Fibroblast of the aortic adventitia (primary cell): Measurements from ENCODE around the gene ALPK1. TPM values are rescaled to one million over a fixed set of nuclear protein-coding genes. Genes with fewer than 3 reads are reported as not detected.

Experiments
- DNase-seq: peaks from one replicate; pipeline ENCODE4 v3.0.0-alpha.2; 2010; ENCODE audit warnings: low read depth
- H3K4me3 ChIP-seq: 2 replicates; pipeline ENCODE4 v1.5.1; 2011; ENCODE audit warnings: low read depth, mild to moderate bottlenecking, control low read depth, low read length, moderate library complexity
- total RNA-seq: library from RNA; depleted of rRNA; stranded (reverse); fragments of >200 nt; gene quantifications from 2 replicates; pipeline ENCODE4 v1.2.3, GENCODE V29; 2012; ENCODE audit warnings: low replicate concordance
- TF ChIP-seq, protein P1 (sequence below): IDR thresholded peaks from 2 replicates; pipeline ENCODE4 v1.5.1; 2011; ENCODE audit warnings: mild to moderate bottlenecking, low read length, control low read depth, inconsistent platforms; ENCODE audit not compliant: insufficient read depth

Gene ALPK1
- total RNA-seq, 1 donor = 34.1 TPM

DNA sequence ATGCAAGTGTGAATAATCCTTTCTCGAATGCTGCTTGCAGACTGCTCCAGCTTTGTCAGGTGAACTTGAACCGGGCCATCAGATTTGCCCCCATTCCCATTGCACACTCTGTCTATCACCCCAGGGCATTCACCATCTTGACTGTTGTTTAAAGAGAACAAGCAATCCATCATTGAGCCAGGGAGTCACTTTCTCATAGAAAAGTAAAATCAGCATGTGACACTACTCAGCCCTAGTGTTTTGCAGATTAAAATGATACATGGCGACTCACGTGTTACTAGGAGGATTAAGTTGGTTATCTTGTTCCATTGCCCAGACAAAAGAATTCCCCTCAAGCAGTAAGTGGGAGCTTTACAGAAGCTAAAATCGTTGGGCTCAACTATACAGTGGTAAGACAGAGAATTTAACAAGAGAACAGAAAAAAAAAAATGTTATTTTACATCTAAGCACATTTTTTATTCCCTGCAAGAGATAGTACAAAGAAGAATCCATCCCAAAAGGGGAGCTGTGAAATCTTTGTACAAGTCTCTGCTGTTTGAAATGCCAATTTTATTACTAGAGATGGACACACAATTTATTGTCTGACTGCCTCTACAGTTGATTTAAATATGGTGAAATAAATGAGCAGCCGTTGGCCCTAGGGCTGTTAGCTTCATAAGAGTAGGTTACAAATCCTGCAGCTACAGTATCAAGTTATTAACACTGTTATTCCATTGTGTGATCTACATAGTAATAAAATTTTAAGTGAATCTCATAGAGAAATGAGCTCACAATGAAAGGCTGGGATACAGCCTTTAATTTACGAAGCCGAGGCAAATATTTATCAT lies 151.3 kb downstream of the ALPK1 start:
- peak; percentile 36 for DNase-seq
- H3K4me3 ChIP-seq = no peak overlapping the region
- TF ChIP-seq, protein P1, sequence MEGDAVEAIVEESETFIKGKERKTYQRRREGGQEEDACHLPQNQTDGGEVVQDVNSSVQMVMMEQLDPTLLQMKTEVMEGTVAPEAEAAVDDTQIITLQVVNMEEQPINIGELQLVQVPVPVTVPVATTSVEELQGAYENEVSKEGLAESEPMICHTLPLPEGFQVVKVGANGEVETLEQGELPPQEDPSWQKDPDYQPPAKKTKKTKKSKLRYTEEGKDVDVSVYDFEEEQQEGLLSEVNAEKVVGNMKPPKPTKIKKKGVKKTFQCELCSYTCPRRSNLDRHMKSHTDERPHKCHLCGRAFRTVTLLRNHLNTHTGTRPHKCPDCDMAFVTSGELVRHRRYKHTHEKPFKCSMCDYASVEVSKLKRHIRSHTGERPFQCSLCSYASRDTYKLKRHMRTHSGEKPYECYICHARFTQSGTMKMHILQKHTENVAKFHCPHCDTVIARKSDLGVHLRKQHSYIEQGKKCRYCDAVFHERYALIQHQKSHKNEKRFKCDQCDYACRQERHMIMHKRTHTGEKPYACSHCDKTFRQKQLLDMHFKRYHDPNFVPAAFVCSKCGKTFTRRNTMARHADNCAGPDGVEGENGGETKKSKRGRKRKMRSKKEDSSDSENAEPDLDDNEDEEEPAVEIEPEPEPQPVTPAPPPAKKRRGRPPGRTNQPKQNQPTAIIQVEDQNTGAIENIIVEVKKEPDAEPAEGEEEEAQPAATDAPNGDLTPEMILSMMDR = no peak

DNA sequence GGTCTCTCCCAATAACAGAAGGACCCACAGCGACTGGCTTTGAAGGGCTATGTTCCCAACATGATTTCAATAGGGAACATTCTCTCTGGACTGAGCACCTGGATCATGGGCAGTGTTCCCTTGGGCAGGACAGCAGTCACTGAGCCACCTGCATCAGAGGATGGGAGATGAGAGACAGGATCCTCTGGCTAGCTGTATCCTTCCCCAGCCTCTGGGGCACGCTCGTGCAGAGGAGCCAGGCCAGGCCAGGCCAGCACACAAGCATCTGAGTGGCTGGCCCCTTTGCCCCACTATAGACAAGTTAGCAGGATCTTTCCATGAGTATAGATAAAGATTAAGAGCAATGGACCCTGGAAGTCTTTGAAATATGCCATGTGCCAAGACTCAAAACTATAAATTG lies 152.5 kb downstream of the ALPK1 start:
- no peak for DNase-seq
- TF ChIP-seq, protein P1 = no peak
- no peak overlapping the region for H3K4me3 ChIP-seq

DNA sequence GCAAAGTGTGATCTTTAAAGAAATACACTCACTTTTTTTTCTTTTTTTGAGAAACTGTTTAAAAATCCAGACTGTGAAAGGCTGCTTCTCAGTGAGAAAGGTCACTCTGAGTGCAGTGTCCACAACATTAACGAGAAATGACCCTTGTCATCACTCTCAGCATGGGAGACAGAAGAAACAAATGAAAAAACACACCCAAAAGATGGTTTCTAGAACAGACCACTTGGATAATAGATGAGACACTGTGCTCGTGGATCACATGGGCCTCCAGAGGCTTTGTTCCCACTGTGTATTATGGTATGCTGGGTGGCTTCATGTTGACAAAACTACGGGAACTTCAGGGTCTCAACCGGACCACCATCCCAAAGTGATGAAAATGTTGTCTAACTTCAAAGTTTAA lies 153.9 kb downstream of the ALPK1 start:
- H3K4me3 ChIP-seq = no peak overlapping the region
- DNase-seq = no peak
- TF ChIP-seq, protein P1 = no peak

- DNase-seq = no peak
- H3K4me3 ChIP-seq = no peak overlapping the region
- TF ChIP-seq, protein P1 = no peak
Measured at GRCh38 chr4:112451831-112452230, 154.7 kb downstream of the ALPK1 start.

- no peak for DNase-seq
- no peak overlapping the region for H3K4me3 ChIP-seq
- TF ChIP-seq, protein P1 = no peak
Measured at GRCh38 chr4:112453321-112453720, 156.2 kb downstream of the ALPK1 start.

- TF ChIP-seq, protein P1 = no peak
- DNase-seq = no peak
- H3K4me3 ChIP-seq = no peak overlapping the region
Measured at GRCh38 chr4:112472318-112472717, 175.1 kb downstream of the ALPK1 start.
